Nephron (organoid): ENCODE data around the gene RPRM.

Experiments used
- H3K27ac Mint-ChIP-seq, 3 experiments: 2 replicates each; pipeline ENCODE4 v1.8.0; 2020; ENCODE audit warnings: mixed read lengths in 3 of 3, mild to moderate bottlenecking in 2 of 3, moderate library complexity in 1 of 3
- H3K27me3 Mint-ChIP-seq: 2 replicates; pipeline ENCODE4 v1.8.0; 2021; ENCODE audit warnings: low read depth, mild to moderate bottlenecking, moderate library complexity, mixed read lengths
- H3K36me3 Mint-ChIP-seq: 2 replicates; pipeline ENCODE4 v1.8.0; 2020; ENCODE audit warnings: low read depth, mixed read lengths
- H3K4me1 Mint-ChIP-seq: 2 replicates; pipeline ENCODE4 v1.8.0; 2020; ENCODE audit warnings: mixed read lengths
- H3K4me3 Mint-ChIP-seq, 3 experiments: 2 replicates each; pipeline ENCODE4 v1.8.0; 2020; ENCODE audit warnings: mild to moderate bottlenecking in 3 of 3, mixed read lengths in 3 of 3, moderate library complexity in 2 of 3
- H3K9me3 Mint-ChIP-seq: 2 replicates; pipeline ENCODE4 v1.8.0; 2020; ENCODE audit warnings: mixed read lengths
- TF ChIP-seq, protein P1 (sequence below), 3 experiments: fragments of 200-600 bp; sonication (generic); IDR thresholded peaks; one replicate each; pipeline ENCODE4 v1.5.0; 2021; ENCODE audit warnings: antibody characterized with exemption in 3 of 3; ENCODE audit not compliant: unreplicated experiment in 3 of 3

Gene RPRM

DNA sequence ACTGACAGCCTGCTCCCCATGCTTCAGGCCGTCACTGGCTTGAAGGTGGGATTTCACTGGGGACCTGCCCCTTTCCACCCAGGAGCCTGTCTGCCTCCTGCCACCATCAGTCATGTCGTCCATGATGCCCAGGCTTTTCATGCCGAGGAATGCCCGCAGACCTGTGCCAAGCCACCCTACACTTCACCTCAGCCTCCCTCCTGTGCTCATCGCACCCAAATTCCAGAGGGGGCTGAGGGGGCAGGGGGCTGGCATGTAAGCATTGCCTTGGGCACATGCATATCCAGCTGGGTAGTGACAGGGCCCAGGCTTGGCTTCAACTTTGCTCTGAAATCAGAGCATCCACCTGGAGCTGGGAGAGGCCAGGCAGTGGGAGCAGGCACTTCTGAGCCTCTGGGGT is 20.9 kb upstream of the RPRM start:
- Mint-ChIP-seq H3K9me3 (peaks cover 10% of the 10 kb centered on the region), H3K4me1 (peaks cover 6% of the 10 kb centered on the region), H3K4me3 (no peak overlapping the region), H3K27me3 (no peaks in the 10 kb centered on the region), H3K36me3 (no peaks in the 10 kb centered on the region), H3K27ac (no peak overlapping the region)
- TF ChIP-seq, protein P1, sequence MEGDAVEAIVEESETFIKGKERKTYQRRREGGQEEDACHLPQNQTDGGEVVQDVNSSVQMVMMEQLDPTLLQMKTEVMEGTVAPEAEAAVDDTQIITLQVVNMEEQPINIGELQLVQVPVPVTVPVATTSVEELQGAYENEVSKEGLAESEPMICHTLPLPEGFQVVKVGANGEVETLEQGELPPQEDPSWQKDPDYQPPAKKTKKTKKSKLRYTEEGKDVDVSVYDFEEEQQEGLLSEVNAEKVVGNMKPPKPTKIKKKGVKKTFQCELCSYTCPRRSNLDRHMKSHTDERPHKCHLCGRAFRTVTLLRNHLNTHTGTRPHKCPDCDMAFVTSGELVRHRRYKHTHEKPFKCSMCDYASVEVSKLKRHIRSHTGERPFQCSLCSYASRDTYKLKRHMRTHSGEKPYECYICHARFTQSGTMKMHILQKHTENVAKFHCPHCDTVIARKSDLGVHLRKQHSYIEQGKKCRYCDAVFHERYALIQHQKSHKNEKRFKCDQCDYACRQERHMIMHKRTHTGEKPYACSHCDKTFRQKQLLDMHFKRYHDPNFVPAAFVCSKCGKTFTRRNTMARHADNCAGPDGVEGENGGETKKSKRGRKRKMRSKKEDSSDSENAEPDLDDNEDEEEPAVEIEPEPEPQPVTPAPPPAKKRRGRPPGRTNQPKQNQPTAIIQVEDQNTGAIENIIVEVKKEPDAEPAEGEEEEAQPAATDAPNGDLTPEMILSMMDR (IDR thresholded peaks at IDR 0.05; ENCODE audit: unreplicated experiment in 3 of 3): no peak

DNA sequence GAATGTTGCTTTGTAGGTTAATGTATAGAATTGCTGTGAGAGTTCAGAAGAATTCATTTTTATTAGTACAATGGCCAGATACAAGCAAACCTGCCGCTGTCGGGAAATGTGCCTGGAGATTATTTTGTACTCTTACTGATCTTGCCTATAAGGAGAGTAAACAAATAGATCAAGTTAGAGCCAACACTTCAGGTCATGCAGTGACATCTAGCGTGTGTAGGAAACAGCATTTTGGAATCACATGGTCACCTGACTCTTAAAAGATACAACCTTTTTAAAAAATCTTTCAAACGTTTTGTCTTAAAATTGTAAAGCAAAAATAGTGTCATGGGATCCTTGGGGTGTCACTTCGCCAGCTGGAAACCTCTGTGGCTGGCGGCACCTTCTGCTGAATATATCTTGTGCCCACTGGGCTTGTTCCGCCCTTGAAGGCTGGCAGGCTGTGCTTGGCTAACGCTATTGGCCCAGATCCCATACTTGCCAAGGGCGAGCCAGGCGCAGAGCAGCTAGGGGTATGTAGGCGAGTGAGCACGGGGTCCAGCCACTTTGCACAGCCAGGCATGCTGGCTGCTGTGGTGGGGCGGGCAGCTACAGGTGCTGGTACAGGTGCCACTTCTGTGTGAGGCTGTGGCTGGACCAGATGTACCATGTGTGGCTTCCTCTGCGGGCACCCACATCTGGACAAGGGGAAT is 19.5 kb upstream of the RPRM start:
- Mint-ChIP-seq H3K4me3 (no peak overlapping the region), H3K4me1 (peaks cover 6% of the 10 kb centered on the region), H3K9me3 (peaks cover 6% of the 10 kb centered on the region), H3K36me3 (no peaks in the 10 kb centered on the region), H3K27ac (no peak overlapping the region), H3K27me3 (no peaks in the 10 kb centered on the region)
- TF ChIP-seq, protein P1 (IDR thresholded peaks at IDR 0.05; ENCODE audit: unreplicated experiment in 3 of 3): no peak

DNA sequence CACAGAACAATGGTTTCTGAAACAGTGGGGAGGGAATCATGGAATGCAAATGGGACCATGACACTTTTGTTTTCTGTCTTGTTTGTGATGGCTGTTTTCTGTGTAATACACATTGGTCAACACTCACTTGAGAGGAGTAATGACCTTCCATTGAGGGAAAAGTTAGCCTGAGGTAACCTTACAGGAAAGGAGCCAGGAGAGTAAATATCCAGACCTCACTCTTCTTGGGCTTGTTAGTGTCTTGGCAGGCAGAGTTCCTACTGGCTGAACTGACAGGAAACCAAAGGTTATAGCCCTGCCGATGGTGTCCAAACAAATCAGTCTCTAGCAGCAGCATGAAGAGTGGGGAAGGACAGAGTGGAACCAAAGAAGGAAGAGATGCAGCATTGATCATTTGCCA is 17.2 kb upstream of the RPRM start:
- Mint-ChIP-seq H3K4me3 (no peak overlapping the region), H3K9me3 (no peaks in the 10 kb centered on the region), H3K27ac (no peak overlapping the region), H3K36me3 (no peaks in the 10 kb centered on the region), H3K27me3 (no peaks in the 10 kb centered on the region), H3K4me1 (peaks cover 6% of the 10 kb centered on the region)
- TF ChIP-seq, protein P1 (IDR thresholded peaks at IDR 0.05; ENCODE audit: unreplicated experiment in 3 of 3): no peak

DNA sequence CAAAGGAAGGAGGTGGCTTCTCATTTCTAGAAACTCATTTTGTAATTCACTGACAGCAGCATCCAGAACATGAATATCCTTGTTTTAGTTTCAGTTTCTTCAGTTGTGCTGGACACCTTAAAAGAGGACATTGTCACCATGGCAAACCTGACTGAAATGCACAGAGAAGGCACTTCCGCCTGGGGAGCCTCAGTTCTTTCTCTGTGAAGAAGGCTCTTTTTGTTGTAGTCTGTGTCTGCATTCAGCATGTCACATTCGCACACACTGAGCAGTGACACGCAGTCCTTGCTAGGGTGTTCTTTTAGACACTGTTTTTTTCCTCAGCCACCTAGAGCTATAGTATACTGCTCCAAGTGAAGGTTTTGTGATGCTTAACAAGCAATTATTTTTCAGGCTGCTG is 9.5 kb upstream of the RPRM start:
- TF ChIP-seq, protein P1 (IDR thresholded peaks at IDR 0.05; ENCODE audit: unreplicated experiment in 3 of 3): no peak
- H3K36me3 Mint-ChIP-seq: no peaks in the 10 kb centered on the region
- H3K4me3 Mint-ChIP-seq: no peak overlapping the region
- H3K9me3 Mint-ChIP-seq: no peaks in the 10 kb centered on the region
- no peak overlapping the region for H3K27ac Mint-ChIP-seq
- H3K4me1 Mint-ChIP-seq: peaks cover 9% of the 10 kb centered on the region
- H3K27me3 Mint-ChIP-seq: no peaks in the 10 kb centered on the region

DNA sequence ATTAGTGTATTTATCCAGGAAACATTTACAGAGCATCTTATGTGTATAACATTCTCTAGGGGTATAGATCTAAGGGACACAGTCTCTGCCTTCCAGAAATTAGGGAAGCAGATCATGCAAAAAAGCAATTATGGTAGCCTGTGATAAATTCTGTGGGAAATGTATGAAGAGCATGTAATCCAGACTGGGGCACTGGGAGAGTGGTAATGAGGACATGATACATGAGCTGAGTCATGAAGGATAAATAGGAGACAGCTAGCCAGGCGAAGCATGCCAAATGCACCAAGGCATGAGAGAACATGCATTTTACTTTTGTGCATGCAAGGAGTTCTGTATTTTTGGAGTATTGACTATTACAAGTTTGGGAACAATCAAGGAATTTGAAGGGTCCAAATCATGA is 8.9 kb upstream of the RPRM start:
- TF ChIP-seq, protein P1 (IDR thresholded peaks at IDR 0.05; ENCODE audit: unreplicated experiment in 3 of 3): no peak
- Mint-ChIP-seq H3K36me3 (no peaks in the 10 kb centered on the region), H3K27ac (no peak overlapping the region), H3K4me3 (no peak overlapping the region), H3K9me3 (no peaks in the 10 kb centered on the region), H3K27me3 (no peaks in the 10 kb centered on the region), H3K4me1 (peaks cover 9% of the 10 kb centered on the region)

DNA sequence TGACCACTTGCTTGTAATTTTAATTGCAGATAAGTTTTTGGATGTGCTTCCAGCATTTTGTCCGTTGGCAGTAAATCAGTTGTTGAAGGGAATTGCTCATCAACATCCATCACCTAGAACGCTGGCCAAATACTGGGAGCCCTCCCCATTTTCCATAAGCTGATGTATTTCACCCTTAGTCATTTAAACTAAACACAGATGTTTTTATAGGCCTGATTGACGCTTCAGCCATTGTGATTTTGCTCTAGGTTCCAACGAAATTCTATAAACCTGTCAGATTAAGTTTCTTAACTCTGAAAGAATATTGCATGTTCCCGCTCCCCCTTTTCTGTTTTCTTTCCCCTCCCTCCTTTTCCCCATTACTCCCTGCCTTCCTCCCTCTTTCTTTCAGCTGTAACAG is 1.0 kb upstream of the RPRM start:
- Mint-ChIP-seq H3K27me3 (peaks cover 22% of the 10 kb centered on the region), H3K9me3 (no peaks in the 10 kb centered on the region), H3K27ac (peak overlapping the region; percentile 66 to 76 (median 66)), H3K36me3 (no peaks in the 10 kb centered on the region), H3K4me1 (peaks cover 35% of the 10 kb centered on the region), H3K4me3 (peak overlapping the region; percentile 81 to 88 (median 88))
- TF ChIP-seq, protein P1 (IDR thresholded peaks at IDR 0.05; ENCODE audit: unreplicated experiment in 3 of 3): no peak
